Upper lobe of left lung (tissue), 6 donors: Measurements from ENCODE around the gene MLLT6. TPM values are rescaled to one million over a fixed set of nuclear protein-coding genes. Genes with fewer than 3 reads are reported as not detected.

Experiments used
- ATAC-seq, 2 donors: fragments of 200-7000 bp; cut with Tn5 transposase; one replicate each; pipeline ENCODE4 v1.9.1; 2022; ENCODE audit warnings: mild to moderate bottlenecking in 2 of 2, moderate library complexity in 2 of 2; ENCODE audit not compliant: low FRiP score in 2 of 2
- DNase-seq, 2 donors: peaks; one replicate each; pipeline ENCODE4 v3.0.0-alpha.2; 2019 to 2020
- H3K27ac ChIP-seq, 4 donors: fragments of 200-600 bp; sonication (generic); one replicate each; pipeline ENCODE4 v1.5.1; 2016 to 2019
- H3K27me3 ChIP-seq, 4 donors: fragments of 200-600 bp; sonication (generic); one replicate each; pipeline ENCODE4 v1.5.1; 2017 to 2019
- H3K36me3 ChIP-seq, 4 donors: fragments of 200-600 bp; sonication (generic); one replicate each; pipeline ENCODE4 v1.5.1; 2016 to 2019
- H3K4me1 ChIP-seq, 4 donors: fragments of 200-600 bp; sonication (generic); one replicate each; pipeline ENCODE4 v1.5.1; 2018 to 2019
- H3K4me3 ChIP-seq, 4 donors: fragments of 200-600 bp; sonication (generic); one replicate each; pipeline ENCODE4 v1.5.1; 2017 to 2019; ENCODE audit warnings: mild to moderate bottlenecking in 2 of 4, moderate library complexity in 1 of 4
- H3K9me3 ChIP-seq, 4 donors: fragments of 200-600 bp; sonication (generic); one replicate each; pipeline ENCODE4 v1.5.1; 2018 to 2019
- CTCF ChIP-seq, 6 experiments: fragments of 450-650 bp in 4 of 6; fragments of 200-600 bp in 2 of 6; sonication (generic) in 2 of 6; IDR thresholded peaks; one replicate each; pipeline ENCODE4 v1.5.1; 2016 to 2019; ENCODE audit warnings: antibody characterized with exemption in 6 of 6
- EP300 ChIP-seq, 4 donors: sonication (generic); formaldehyde crosslinking; IDR thresholded peaks; one replicate each; pipeline ENCODE4 v1.5.1; 2017; ENCODE audit warnings: antibody characterized with exemption in 4 of 4, control low read depth in 2 of 4
- POLR2A ChIP-seq, 4 donors: fragments of 450-650 bp; IDR thresholded peaks; one replicate each; pipeline ENCODE4 v1.5.1; 2016 to 2017; ENCODE audit warnings: antibody characterized with exemption in 4 of 4, mild to moderate bottlenecking in 2 of 4
- POLR2AphosphoS5 ChIP-seq, 2 donors: sonication (generic); formaldehyde crosslinking; IDR thresholded peaks; one replicate each; pipeline ENCODE4 v1.5.1; 2017; ENCODE audit warnings: antibody characterized with exemption in 2 of 2
- WGBS, 2 donors: methylation state at CpG; one replicate each; pipeline ENCODE4 v1.1.5; 2017 to 2018; 5-methylcytosine and 5-hydroxymethylcytosine counted together
- total RNA-seq, 6 donors: library from RNA; depleted of rRNA in 4 of 6; stranded (reverse); fragments of >200 nt in 4 of 6; gene quantifications; one replicate each; pipeline versions ENCODE4 v1.1.0 to v1.2.1, GENCODE V29; 2016 to 2021
- donor health status: DM: no; HTN: no; CAD: no; lungs with moderate emphysema.
- donor health status: DM: no; HTN: yes; CAD: no; lungs with severe emphysema.

Gene MLLT6
- total RNA-seq, 6 donors from 2014 or later, result 69.2 to 305 (median 122) TPM

- DNase-seq, result no peak
- peaks cover 12 to 93% (median 77%) of the 10 kb centered on the region in 4 donors for H3K36me3 ChIP-seq
- H3K27ac ChIP-seq, result no peak overlapping the region
- no peaks in the 10 kb centered on the region for H3K27me3 ChIP-seq
- H3K4me3 ChIP-seq, result no peak overlapping the region
- no peak for ATAC-seq
- TF ChIP-seq CTCF (IDR thresholded peaks at IDR 0.05) (no peak), POLR2AphosphoS5 (IDR thresholded peaks at IDR 0.05) (no peak), POLR2A (IDR thresholded peaks at IDR 0.05) (no peak)
- 87 to 88% methylated on average over 24 to 39 of the region's 39 CpGs for WGBS, 2 donors
- no peaks in the 10 kb centered on the region for H3K9me3 ChIP-seq
- H3K4me1 ChIP-seq, result peaks cover 4 to 18% (median 10%) of the 10 kb centered on the region in 4 donors
Measured at GRCh38 chr17:38719943-38720641, 15.0 kb downstream of the MLLT6 start.

- WGBS, 2 donors, result 89 to 91% methylated on average over 6 of the region's 6 CpGs
- ATAC-seq, result no peak
- no peaks in the 10 kb centered on the region for H3K27me3 ChIP-seq
- no peak for TF ChIP-seq EP300 (IDR thresholded peaks at IDR 0.05)
- TF ChIP-seq CTCF (IDR thresholded peaks at IDR 0.05), result no peak
- no peak for TF ChIP-seq POLR2A (IDR thresholded peaks at IDR 0.05)
- peaks cover 14 to 91% (median 72%) of the 10 kb centered on the region in 4 donors for H3K36me3 ChIP-seq
- no peaks in the 10 kb centered on the region for H3K9me3 ChIP-seq
- no peak for DNase-seq
- peaks cover 4 to 24% (median 12%) of the 10 kb centered on the region in 4 donors for H3K4me1 ChIP-seq
- H3K4me3 ChIP-seq, result no peak overlapping the region
- H3K27ac ChIP-seq, result no peak overlapping the region
Measured at GRCh38 chr17:38720941-38721340, 15.9 kb downstream of the MLLT6 start.

GRCh38 chr17:38721802-38722201 is 16.7 kb downstream of the MLLT6 start:
- TF ChIP-seq POLR2AphosphoS5 (IDR thresholded peaks at IDR 0.05), result no peak
- no peak for TF ChIP-seq POLR2A (IDR thresholded peaks at IDR 0.05)
- TF ChIP-seq EP300 (IDR thresholded peaks at IDR 0.05), result no peak
- no peak for TF ChIP-seq CTCF (IDR thresholded peaks at IDR 0.05)
- no peaks in the 10 kb centered on the region for H3K9me3 ChIP-seq
- H3K4me1 ChIP-seq, result peaks cover 4 to 24% (median 12%) of the 10 kb centered on the region in 4 donors
- peaks cover 8 to 85% (median 63%) of the 10 kb centered on the region in 4 donors for H3K36me3 ChIP-seq
- DNase-seq, result no peak
- WGBS, 2 donors, result 89 to 92% methylated on average over 4 to 16 of the region's 16 CpGs
- ATAC-seq, result no peak
- no peak overlapping the region for H3K4me3 ChIP-seq
- H3K27ac ChIP-seq, result peak overlapping the region in 1 of 4 donors; percentile 30
- H3K27me3 ChIP-seq, result no peaks in the 10 kb centered on the region

GRCh38 chr17:38724337-38724988 is 19.4 kb downstream of the MLLT6 start:
- Histone ChIP-seq H3K27me3 (no peaks in the 10 kb centered on the region), H3K4me3 (no peak overlapping the region), H3K27ac (peak overlapping the region in 1 of 4 donors; percentile 2), H3K36me3 (peaks cover 6 to 63% (median 44%) of the 10 kb centered on the region in 4 donors), H3K4me1 (peaks cover 12 to 41% (median 24%) of the 10 kb centered on the region in 4 donors), H3K9me3 (no peaks in the 10 kb centered on the region)
- no peak for TF ChIP-seq POLR2AphosphoS5 (IDR thresholded peaks at IDR 0.05)
- TF ChIP-seq CTCF (IDR thresholded peaks at IDR 0.05), result no peak
- TF ChIP-seq POLR2A (IDR thresholded peaks at IDR 0.05), result no peak
- TF ChIP-seq EP300 (IDR thresholded peaks at IDR 0.05), result no peak
- ATAC-seq, result peak; percentile 40 to 45
- WGBS, 2 donors, result 55 to 61% methylated on average over 4 to 15 of the region's 16 CpGs
- no peak for DNase-seq
